ENCODE data around the gene GBP5.
A peak's percentile ranks its signal among the peaks of the same experiment; 100 is the strongest.
"Not testable (repeated sequence)": the region's sequence is repeated elsewhere in the genome, so short reads cannot be mapped to it uniquely, and the experiment has no call there.

GBP5 gene, protein sequence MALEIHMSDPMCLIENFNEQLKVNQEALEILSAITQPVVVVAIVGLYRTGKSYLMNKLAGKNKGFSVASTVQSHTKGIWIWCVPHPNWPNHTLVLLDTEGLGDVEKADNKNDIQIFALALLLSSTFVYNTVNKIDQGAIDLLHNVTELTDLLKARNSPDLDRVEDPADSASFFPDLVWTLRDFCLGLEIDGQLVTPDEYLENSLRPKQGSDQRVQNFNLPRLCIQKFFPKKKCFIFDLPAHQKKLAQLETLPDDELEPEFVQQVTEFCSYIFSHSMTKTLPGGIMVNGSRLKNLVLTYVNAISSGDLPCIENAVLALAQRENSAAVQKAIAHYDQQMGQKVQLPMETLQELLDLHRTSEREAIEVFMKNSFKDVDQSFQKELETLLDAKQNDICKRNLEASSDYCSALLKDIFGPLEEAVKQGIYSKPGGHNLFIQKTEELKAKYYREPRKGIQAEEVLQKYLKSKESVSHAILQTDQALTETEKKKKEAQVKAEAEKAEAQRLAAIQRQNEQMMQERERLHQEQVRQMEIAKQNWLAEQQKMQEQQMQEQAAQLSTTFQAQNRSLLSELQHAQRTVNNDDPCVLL

DNA sequence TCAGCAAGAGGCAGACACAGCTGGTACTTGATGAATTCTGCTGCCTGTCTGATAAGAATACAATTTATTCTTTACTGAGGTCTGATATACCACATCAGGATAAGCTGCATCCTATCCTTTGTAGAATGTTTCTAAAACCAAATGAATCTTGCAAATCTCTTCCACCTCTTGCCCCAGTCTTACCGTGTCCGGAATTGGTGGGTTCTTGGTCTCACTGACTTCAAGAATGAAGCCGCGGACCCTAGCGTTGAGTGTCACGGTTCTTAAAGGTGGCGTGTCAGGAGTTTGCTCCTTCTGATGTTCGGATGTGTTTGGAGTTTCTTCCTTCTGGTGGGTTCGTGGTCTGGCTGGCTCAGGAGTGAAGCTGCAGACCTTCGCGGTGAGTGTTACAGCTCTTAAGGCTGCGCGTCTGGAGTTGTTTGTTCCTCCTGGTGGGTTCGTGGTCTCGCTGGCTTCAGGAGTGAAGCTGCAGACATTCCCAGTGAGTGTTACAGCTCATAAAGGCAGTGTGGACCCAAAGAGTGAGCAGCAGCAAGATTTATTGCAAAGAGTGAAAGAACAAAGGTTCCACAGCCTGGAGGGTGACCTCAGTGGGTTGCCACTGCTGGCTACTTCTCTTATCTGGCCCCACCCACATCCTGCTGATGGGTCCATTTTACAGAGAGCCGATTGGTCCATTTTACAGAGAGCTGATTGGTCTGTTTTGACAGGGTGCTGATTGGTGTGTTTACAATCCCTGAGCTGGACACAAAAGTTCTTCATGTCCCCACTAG, at the start of gene GBP5:
Gene GBP5 (minus strand): TSS at position 592 of the 773 bp plus-strand sequence. CDS start 3,305 bp downstream, outside the sequence.
- peak; percentile 64 to 66 for DNase-seq

DNA sequence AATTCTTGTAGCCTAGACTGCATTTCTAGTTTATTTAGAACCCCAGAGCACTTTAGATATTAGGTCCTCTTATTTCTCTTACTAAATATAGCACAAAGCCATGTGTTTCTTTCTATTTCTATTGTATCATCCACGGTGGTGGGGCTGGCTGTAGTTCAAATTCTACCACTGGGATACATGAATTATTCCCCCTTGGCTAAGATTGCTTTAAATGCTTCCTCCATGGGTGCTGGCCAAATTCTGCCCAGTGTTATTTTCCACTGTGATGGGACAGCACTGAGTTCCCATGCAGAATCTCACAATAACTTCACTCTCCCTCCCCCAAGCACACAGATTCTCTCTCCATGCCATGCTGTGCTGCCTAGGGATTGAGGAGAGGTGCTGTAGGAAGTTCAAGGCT, 49.7 kb upstream of the GBP5 start:
- DNase-seq, result no peak

DNA sequence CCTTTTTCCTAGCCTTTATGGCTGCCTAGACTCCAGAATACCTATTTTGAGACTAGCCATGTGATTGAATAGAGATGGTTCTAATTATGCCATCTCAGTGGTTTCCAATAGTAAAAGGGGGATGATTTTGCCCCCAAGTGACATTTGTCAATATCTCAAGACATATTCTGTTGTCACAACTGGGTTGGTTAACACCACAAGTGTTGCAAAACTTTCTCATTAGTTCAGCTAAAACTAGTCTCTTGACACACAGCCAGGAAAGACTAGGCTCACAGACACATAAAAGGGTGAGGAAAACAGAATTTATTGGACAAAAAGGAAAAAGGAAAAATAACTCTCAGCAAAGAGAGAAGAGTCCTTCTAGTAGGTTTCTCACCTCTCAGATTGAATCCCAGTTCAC, 39.9 kb upstream of the GBP5 start:
- peak; percentile 18 to 34 for DNase-seq

DNA sequence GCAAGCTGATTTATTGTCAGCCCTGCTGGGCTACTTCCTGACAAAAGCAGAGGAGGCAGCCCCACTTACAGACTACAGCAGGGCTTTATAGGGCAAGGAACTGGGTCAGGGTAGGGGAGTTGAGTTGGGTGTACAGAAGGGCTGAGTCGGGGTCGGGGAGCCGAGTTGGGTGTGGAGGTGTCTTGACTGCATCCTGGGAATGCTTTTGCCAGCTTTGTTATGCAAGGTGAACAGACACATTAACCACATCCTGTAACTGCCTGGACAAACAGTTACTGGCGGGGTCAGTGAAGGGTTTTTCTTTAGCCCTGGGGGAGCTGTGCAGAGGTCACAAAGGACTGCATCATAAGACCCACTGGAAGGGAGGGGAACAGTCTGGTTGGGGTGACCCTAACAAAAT, 39.1 kb upstream of the GBP5 start:
- no peak for DNase-seq

DNA sequence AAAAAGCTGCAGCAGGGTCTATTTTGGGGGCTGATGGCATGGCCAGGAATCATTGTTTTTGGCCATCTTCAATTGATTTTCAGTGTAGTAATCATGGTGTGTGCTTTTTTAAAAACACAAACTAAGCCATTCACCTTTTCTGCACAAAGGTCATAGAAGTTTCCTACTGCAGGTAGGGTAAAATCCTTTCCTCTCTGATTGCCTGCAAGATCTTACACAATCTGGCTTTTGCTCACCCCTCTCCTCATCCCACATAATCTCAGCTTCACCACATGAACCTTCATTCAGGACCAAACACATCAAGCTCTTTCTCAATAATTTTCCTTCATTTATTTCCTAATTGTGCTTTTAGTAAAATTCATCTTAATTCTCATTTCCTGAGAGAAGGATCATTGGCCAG, 38.3 kb upstream of the GBP5 start:
- DNase-seq, result no peak

DNA sequence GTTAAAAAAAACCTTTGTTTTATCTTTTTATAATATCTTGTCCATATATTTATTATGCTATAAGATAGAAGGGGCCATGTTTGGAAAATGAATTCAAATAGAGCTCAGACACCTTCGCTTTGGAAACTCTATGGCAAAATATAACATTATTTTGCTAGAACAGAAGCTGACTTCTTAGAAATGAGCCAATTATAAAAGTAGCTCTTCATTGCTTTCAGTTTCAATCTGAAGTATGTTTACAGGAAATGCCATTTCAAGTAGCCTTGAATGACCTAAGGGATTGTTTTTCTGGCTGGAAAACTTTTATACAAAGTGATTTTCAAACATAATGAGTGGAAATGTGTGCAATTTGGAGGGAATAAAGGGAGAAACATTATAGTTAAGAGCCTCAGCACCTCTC, 37.8 kb upstream of the GBP5 start:
- peak; percentile 47 to 62 for DNase-seq

DNA sequence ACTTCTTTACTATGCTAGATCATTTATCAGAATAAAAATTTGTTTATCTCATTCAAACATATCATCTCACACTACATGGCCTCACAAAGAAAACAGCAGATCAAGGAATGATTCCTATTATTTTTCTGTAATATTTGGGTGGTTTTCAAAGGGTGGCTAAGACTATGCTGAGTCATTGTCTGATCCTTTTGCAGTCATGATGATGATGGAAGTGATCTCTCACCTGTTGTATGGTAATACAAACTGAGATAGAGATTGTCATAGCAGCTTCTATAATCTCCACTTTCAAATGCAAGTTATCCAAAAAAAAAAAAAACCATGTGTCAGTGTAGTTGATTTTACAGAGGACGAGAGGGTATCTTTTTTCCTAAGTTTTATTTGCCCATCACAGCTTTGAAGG, 37.2 kb upstream of the GBP5 start:
- no peak for DNase-seq

DNA sequence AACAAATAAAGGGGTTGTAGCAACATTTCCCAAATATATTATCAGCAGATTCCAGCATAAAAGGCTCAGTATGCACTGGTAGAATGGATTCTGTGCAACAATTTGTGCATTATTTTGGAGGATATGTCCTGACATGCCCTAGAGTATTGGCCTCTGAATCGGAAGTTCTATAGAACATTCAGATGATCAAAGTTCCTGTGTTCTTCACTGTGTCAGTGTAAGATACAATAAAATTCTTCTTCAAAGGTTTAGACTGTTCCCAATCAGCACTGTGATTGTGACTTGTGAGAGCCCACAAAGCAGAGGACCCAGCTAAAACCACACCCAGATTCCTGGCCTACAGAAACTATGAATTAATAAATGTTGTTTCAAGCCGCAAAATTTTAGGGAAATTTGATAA, 33.6 kb upstream of the GBP5 start:
- no peak for DNase-seq

DNA sequence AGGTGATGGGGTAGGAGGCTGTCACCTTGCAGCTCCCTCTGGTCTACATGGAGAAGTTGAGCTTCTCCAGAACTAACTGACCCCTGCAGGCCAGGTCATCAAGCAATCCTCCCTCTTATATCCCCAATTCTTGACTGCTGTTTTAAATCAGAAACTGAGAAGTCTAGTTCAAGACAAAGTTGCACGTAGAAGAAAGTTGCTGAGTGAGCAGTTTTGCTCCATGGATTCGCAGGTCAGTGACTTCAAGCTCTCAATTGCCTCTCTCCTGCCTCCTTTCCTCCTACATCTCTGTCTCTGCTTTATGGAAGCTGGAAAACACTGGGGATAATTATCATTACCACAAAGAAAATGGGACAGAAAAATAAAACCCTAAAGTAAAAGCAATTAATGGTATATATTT, 32.8 kb upstream of the GBP5 start:
- DNase-seq, result no peak

DNA sequence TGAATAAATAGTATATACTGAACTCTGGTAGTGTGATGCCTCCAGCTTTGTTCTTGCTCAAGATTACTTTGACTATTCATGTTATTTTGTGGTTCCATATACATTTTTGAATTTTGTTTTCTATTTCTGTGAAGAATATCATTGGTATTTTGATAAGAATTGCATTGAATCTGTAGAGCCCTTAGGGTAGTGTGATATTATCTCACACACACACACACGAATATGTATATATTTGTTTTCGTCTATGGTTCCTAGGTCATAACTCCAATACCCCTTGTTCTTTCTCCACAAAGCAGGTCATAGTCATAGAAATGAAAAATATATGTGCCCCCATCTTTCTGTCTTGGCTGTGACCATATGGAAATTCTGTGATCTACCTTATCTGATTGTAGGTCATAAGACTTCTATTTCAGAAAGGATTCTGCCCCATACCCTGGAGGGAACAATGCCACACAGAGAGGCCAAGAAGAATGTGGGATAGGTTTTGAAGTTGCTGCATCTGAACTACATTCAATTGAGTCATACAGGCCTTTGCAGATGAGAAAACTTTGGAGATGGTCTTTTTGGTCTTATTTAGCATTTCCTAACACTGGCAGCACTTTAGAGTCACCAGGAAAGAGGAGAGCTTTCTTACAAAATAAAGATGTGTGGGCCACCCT, 32.0 kb upstream of the GBP5 start:
- no peak for DNase-seq

DNA sequence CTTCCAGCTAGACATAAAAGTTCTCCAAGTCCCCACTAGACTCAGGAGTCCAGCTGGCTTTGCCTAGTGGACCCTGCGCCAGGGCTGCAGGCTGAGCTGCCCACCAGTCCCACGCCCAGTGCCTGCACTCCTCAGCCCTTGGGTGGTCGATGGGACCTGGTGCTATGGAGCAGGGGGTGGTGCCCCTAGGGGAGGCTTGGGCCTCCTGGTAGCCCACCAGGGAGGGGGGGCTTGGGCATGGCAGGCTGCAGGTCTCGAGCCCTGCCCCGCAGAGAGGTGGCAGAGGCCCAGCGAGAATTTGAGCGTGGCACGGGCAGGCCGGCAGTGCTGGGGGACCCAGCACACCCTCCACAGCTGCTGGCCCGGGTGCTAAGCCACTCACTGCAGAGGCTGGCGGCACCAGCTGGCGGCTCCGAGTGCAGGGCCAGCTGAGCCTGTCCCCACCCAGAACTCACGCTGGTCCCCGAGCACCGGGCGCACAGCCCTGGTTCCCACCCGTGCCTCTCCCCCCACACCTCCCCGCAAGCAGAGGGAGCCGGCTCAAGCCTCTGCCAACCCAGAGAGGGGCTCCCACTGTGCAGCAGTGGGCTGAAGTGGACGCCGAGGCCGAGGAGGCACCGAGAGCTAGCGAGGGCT, 30.2 kb upstream of the GBP5 start:
- DNase-seq, result no peak

DNA sequence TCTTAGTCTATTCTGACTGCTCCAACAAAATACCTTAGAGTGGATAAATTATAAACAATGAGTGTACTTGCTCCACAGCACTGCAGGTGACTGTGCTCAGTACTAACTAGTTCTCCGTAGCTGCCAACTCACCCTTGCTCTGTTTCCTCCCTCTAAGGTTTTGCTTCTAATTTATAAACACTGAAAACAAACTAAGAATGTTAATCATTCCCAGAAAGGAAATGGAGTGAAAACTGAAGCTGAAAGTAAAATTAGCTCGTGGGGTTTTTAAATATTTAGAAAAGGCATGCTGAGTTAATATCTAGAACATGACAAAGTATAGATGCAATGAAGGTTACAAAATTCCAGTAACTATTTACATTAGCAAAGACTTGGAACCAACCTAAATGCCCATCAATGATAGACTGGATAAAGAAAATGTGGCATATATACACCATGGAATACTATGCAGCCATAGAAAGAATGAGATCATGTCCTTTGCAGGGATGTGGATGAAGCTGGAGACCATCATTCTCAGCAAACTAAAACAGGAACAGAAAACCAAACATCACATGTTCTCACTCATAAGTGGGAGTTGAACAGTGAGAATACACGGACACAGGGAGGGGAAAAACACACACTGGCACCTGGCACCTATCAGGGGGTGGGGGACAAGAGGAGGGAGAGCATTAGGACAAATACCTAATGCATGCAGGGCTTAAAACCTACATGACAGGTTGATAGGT, 27.2 kb upstream of the GBP5 start:
- not testable (repeated sequence) for DNase-seq

DNA sequence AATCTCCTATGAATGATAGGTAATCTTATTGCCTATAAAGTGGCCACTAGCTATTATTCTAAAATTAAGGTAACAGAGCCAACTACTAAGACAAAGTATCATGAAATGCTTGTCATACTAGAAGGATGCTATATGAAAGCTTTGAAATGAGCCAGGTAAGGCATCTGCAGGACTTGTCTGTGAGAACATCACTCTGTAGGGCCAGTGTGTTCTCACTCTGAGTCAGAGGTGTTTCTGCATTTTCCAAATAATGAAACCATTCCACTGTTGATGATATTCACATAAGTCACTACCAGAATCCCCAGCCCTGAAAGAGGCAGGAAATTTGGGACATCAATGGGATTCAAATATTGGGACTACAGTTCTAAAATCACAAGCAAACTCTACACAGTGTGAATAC, 25.8 kb upstream of the GBP5 start:
- no peak for DNase-seq

DNA sequence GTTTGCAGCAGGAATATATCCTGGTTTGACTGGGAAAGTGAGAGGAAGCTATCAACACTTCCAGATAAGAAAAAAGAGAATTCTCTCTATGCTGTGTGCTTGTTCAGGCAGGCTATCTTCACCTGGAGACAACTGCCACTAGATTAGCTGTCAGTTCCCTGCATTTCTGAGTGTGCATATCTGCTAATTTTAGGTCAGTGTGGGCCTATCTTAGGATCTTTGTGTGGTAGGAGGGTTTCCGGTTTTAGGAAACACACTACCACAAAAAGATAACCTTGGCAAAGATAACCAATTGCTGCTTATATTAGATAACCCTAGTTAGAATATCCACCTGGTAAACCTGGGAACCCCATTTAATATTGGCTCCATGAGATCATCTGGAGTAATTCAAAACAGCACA, 22.5 kb upstream of the GBP5 start:
- DNase-seq, result no peak

DNA sequence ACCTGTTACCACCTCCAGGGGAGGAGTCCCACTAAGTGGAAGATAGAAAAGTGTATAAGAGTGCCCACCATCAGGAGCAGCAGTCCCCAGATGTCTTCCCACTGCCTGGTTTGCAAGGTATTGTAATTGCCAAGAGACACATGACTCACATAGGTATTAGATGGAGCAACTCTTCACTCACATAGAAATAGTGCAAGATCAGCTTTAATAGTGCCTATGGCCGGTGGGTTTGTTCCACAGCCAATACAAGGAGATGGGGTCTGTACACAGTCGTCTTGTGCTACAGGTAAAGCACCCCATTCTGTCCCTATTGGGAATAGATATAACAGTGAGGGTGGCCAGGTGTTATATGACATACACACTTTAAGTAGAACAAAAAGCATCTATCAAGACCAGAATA, 18.6 kb upstream of the GBP5 start:
- no peak for DNase-seq

DNA sequence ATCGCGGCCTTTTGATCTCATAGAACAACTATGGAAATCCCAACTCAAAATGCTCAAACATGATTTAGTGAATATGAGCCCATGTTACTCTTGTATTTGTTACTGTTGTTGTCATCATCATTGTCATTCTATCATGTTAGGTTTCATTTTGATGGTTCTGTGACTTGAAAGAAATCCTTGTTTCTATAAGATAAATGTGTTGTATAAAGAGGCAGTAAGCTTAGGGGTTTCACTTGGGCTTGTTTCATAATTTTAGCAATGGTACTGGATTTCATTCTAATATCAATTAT, 15.3 kb upstream of the GBP5 start:
- no peak for DNase-seq

DNA sequence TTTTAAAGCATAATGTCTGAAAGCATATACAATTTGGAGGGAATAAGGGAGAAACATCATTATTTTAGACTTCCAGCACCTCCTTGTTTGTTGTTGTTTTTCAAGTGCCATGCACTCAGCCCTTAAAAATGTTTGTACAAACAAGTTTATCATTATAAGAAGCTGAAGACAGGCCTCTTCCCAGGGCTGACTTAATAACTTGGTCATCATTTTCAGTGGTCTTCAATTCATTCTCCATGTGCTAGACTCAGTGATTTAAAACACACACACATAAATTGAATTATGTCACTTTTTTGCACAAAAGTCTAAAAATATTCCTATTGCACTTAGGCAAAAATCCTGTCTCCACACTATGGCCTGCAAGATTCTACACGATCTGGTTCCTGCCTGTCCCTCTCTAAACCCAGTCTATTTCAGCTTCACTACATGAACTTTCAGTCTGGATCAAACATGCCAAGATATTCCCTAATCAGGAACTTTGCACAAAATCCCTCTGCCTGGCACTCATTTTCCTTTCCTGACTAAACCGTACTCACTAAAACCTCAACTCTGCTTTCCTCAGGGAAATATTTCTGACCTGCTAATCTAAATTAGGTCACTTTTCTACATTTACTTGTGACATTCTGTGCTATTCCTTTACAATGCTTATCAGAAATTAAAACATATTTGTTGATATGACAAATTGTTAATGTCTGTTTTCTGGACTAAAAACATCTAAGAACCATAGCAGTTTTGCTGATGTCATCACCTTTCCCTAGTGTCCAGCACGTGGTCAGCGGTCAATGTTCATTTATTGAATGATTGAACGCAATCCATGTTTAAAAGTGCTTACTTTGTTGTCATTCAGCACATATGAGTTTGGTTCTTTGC, 14.8 kb upstream of the GBP5 start:
- DNase-seq, result no peak

DNA sequence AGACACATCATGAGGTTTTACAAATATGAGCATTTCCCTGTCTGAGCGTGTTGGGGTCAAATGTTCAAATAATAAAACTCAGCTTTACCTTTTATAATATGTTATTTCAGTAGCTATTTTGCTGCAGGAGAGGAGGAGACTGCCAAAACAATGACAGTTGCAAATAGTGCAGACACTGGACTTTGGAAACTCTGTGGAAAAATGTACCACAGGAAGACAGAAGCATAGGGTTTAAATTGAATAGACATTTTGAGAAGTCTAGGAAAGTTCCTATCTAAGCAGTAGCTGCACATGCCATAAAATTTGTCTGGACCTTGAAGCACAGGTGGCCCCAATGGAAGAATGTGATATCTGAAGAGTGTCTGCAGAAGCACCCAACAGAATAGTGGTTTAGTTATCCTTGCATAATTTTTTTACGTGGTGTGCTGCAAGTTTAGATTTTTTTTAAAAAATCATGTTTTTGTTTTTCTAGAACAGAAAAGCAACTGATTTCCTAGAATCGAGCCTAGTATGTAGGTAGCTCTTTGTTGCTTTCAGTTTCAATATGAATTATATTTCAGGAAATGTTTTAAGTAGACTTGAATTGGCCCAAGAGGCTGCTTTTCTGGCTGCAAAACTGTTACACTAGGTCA, 14.0 kb upstream of the GBP5 start:
- peak; percentile 44 to 61 for DNase-seq

DNA sequence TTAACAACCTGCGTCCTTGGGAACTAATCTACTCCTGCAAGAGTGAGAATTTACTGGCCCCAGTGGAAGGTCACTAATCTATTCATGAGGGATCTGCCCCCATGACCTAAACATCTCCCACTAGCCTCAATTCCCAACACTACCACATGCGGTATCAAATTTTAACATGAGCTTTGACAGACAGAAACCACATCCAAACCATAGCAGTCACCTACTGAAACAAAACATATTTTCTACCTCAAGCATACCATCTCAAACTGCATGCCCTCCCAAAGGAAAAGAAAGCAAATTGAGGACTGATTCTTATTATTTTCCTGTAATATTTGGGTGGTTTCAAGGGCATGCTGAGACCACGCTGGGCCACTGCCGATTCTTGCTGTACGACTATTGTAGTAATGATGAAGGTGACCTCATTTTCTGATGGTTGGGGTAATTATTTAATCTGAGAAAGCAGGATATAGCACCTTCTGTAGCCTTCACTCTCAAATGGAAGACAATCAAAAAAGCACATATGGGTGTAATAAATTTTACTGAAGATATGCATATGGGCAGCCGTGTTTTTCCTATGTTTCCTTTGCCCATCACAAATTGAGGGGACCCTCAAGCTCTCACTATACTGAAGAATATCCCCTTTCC, 13.2 kb upstream of the GBP5 start:
- no peak for DNase-seq

DNA sequence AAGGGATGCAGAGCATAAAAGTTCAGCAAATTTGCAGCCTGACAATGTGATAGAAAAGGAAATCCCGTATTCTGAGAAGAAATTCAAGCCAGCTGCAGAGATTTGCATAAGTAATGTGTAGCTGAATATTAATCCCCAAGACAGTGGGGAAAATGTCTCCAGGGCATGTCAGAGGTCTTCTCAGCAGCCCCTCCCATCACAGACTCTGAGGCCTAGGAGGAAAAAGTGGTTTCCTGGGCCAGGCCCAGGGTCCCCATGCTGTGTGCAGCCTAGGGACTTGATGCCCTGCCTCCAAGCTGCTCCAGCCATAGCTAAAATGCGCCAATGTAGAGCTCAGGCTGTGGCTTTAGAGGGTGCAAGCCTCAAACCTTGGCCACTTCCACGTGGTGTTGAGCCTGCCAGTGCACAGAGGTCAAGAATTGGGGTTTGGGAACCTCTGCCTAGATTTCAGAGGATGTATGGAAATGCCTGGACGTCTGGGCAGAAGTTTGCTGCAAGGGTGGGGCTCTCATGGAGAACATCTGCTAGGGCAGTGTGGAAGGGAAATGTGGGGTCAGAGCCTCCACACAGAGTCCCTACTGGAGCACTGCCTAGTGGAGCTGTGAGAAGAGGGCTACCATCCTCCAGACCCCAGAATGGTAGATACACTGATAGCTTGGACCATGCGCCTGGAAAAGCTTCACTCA, 11.6 kb upstream of the GBP5 start:
- DNase-seq, result not testable (repeated sequence)
